Retinal pigment epithelial cell (primary cell): ENCODE results near the gene DMBT1.

Source experiments
- DNase-seq: peaks from one replicate; pipeline ENCODE4 v3.0.0-alpha.2; 2010; ENCODE audit warnings: low read depth
- H3K4me3 ChIP-seq: 2 replicates; pipeline ENCODE4 v1.5.1; 2011; ENCODE audit warnings: mild to moderate bottlenecking, low read length, control low read depth, moderate library complexity
- TF ChIP-seq, protein P1 (sequence below): conservative IDR thresholded peaks from 2 replicates; pipeline ENCODE4 v1.5.1; 2011; ENCODE audit warnings: low read depth, low read length, control low read depth, inconsistent platforms

Gene DMBT1

DNA sequence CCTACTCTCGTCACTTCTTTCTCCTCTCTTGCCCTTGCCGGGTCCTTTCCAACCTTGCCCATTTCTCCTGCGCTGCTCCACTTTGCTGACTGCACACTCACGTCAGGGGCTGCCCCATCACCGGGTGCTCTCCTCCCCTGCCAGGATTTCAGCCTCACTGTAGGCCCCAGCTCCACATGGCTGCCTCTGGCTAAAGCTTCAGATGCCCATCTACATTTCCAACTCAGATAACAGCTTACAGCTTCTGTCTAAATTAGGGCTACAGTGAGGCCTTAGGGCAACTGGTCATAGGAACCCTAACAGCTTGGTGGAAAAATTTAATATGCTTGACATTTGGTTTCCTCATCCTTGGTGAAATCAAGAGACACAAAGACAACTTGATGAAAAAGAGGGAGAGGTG is 113.2 kb downstream of the DMBT1 start:
- no peak for DNase-seq
- TF ChIP-seq, protein P1, sequence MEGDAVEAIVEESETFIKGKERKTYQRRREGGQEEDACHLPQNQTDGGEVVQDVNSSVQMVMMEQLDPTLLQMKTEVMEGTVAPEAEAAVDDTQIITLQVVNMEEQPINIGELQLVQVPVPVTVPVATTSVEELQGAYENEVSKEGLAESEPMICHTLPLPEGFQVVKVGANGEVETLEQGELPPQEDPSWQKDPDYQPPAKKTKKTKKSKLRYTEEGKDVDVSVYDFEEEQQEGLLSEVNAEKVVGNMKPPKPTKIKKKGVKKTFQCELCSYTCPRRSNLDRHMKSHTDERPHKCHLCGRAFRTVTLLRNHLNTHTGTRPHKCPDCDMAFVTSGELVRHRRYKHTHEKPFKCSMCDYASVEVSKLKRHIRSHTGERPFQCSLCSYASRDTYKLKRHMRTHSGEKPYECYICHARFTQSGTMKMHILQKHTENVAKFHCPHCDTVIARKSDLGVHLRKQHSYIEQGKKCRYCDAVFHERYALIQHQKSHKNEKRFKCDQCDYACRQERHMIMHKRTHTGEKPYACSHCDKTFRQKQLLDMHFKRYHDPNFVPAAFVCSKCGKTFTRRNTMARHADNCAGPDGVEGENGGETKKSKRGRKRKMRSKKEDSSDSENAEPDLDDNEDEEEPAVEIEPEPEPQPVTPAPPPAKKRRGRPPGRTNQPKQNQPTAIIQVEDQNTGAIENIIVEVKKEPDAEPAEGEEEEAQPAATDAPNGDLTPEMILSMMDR = no peak

DNA sequence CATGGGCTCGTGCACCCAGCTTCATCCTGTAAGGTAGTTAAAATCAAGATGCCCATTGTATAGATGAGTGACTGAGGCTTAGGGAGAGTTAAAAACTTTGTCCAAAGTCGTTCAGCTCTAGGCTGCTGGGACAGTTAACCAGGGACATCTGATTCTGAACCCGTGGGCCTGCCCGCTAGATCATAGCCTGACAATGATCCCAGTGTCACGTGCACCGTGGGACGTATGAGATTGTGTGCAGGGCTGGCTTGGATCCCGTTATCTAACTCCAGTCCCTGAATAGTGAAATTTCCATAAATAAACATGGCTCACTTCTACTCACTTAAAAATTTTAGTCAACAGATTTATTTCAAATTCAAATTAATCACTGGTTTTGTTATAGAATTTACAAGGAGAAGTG is 114.2 kb downstream of the DMBT1 start:
- no peak overlapping the region for H3K4me3 ChIP-seq
- TF ChIP-seq, protein P1 = no peak
- no peak for DNase-seq

More for the DNA sequence above, 113.2 kb downstream of the DMBT1 start:
- H3K4me3 ChIP-seq = no peak overlapping the region

DNA sequence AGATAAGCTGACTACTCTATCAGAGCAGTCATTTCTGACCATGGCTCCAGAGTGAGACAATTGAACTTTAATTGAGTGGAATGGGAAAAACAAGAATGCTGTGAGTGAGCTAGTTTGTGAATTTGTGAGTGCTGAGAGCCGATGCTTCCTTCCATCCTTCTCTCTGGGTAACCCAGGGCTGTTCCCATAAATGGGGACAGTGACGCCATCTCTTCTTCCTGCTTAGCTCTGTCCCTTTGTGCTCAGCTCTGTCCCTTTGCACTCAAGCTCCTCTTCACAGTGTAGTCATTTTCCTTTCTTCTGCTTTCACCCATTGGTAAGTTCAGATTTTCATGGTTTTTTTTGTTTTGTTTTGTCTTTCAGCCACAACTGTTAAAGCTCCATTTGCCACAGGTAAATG is 114.7 kb downstream of the DMBT1 start:
- DNase-seq = no peak
- TF ChIP-seq, protein P1 = no peak
- H3K4me3 ChIP-seq = no peak overlapping the region

DNA sequence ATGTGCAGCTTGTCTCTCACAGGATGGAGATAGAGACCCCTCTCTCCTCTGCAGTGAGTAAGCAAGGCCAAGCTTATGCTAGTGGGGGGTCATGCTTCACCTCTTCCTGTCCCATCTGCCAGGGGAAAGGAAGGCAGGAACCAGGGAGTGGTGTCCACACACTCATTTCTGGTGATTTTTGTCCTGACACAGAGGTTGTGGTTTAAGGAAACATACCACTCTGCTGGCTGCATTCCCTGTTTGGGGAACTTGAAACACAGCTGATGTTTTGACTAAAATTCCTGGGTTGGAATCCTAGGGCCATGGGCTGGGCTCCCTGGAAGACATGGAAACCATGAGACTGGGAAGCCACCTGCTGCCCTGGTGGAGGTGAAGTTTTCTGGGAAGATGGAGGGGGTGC is 117.7 kb downstream of the DMBT1 start:
- DNase-seq = no peak
- H3K4me3 ChIP-seq = no peak overlapping the region
- TF ChIP-seq, protein P1 = no peak

DNA sequence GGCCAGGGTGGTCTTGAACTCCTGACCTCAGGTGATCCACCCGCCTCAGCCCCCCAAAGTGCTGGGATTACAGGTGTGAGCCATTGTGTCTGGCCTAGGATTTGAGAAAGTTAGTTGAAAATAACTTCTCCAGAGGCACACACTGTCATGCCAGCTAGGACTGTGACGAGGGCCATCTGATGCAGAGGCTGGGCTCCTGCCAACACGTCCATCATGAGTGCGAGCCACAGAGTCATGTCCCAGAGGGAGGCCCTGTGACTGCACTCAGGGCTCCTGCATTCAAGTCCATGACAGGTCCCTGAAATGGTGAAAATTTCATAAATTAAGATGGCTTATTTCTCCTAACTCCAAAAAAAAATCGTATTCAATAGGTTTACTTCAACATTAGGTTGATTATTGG is 122.0 kb downstream of the DMBT1 start:
- no peak overlapping the region for H3K4me3 ChIP-seq
- no peak for DNase-seq
- TF ChIP-seq, protein P1 = no peak

DNA sequence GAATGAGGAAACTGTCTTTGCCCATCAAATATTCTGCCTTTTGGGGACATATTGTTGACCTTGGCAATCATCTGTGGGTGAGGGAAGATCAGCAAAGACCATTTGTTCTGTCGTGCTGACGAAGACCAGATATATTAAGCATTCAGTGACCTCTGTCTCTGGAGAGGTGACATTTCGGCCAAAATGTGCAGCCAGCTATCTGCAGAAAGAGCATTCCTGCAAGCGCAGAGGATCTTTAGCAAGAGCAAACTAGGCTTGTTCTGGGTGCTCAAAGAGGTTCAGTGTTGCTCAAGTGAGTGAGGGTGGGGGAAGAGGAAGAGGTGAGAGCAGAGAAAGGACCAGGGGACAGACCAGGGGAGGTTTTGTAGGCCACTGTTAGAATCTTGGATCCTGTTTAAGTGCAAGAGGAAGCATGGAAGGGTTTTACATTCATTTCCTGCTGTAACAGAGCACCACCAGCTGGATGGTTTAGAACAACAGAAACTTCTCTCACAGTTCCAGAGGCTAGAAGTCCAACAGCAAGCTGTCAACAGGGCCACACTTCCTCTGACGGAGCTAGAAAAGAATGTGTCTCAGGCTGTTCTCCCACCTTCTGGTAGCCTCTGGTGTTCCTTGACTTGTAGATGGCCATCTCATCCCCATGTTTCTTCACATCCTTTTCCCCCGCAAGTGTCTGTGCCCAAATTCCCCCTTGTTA is 127.9 kb downstream of the DMBT1 start:
- no peak overlapping the region for H3K4me3 ChIP-seq
- DNase-seq = no peak
- TF ChIP-seq, protein P1 = no peak

DNA sequence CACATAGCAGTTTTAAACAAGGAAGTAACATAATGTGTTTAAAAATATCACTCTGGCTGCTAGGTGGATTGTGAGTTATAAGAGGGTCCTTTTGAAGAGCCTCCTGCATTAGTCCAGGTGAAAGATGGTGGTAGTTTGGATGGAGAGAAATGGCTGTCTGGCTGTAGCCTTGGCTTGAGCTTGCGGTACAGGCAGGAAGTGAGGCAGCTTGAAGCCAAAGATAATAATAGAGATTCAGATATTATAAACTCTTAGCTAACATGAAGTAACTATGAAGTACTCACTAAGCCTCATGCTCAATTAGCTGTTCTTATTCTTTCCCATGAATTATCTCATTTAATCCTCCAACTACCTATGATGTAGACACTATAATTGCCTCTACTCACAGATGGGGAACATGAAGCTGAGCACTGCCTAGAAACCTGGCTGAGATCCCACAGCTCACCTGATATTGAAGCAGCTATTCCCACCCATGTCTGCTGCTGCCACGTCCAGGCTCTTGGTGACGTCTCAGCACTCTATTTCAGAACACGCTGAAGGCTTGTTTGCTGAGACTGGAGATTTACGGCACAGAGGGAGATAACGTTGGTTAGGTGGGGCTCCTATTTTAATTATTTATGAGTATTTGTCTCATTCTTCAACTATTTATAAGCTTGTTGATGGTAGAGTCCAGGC is 128.7 kb downstream of the DMBT1 start:
- no peak overlapping the region for H3K4me3 ChIP-seq
- DNase-seq = no peak
- TF ChIP-seq, protein P1 = no peak
